Epithelial cell of prostate (primary cell): ENCODE data around the gene ZNRF2.

Experiments used
- DNase-seq: peaks from one replicate; pipeline ENCODE4 v3.0.0-alpha.2; 2011; ENCODE audit warnings: low read depth, low spot score
- H3K27ac ChIP-seq: fragments of 450-650 bp; 2 replicates; pipeline ENCODE4 v1.5.1; 2017; ENCODE audit warnings: mild to moderate bottlenecking

The ZNRF2 gene

GRCh38 chr7:30313348-30313747 is 29.0 kb downstream of the ZNRF2 start:
- no peak for DNase-seq

DNA sequence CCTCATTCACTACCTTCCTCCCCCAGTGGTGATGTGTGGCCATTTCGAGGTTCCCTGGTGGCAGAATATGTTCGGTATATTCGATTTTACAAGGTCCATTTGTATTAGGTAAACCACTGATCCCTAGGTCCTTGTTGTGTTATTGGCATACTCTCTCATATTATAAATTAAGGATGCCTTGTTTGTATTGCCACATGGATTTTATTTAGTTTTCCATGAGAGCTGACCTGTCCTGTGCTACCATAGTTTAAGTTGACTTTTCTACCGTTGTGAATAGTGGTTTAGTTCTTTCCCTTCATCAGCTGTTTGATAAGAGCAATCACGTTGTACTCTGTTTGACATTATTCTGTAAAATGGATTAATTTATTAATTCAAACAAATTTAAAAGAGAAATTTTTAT is 29.4 kb downstream of the ZNRF2 start:
- no peak overlapping the region for H3K27ac ChIP-seq
- DNase-seq = no peak

More at GRCh38 chr7:30313348-30313747, 29.0 kb downstream of the ZNRF2 start:
- no peak overlapping the region for H3K27ac ChIP-seq

- no peak for DNase-seq
- peak overlapping the region; percentile 3 for H3K27ac ChIP-seq
These were observed 31.2 kb downstream of the ZNRF2 start for GRCh38 chr7:30315589-30315988.

DNA sequence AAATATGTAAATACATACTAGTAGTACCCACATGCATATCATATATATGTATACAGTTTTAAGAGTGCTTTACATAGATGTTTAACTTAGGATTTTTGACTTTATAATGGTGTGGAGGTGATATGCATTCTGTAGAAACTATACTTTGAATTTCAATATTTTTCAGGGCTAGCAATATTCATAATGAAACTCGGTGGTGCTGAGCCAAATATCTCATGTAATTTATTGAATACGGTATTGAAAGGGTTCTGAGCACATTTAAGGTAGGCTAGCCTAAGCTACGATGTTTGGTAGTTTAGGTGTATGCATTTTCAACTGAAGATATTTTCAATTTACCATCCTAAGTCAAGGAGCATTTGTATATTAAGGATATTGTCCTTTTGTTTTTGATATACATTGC is 36.0 kb downstream of the ZNRF2 start:
- no peak for DNase-seq
- peak overlapping the region; percentile 79 for H3K27ac ChIP-seq

GRCh38 chr7:30321089-30321881 is 36.9 kb downstream of the ZNRF2 start:
- DNase-seq = no peak
- H3K27ac ChIP-seq = peak overlapping the region; percentile 51

- no peak for DNase-seq
- H3K27ac ChIP-seq = peak overlapping the region; percentile 51
These were observed 37.4 kb downstream of the ZNRF2 start for GRCh38 chr7:30321882-30322192.

DNA sequence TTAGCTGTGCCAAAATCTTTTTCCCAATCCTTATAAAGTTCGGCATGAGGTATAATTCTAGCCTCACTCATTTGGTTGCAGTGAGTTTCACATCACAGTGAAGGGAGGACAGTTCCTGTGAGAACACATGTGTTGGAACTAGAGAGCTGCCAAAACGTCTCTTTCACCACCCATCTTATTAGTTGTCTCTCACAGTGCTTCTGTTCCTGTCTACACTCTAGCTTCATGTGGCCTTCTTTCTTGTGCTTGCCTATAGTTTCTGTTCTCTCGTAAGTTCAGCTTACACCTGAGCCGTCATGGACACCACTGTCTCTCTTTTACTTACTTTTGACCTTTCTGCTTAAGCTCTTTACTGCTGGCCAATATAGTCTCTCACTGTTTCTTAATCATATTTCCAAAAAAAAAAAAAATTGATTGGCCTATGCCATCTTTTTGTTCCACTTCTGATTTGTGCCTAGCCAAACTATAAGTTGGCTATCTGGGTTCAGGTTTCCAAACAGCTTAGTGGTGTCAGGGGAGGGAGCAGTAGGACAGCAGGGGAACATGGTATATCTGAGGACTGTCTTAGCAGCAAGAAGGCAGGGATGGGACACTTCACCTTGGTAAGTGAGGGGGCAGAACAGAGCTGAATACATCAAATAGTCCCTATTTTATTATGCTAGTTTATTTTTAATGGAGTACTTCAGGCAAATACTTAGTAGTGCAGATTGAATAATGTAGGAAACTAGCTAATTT is 38.0 kb downstream of the ZNRF2 start:
- peak overlapping the region; percentile 51 for H3K27ac ChIP-seq
- DNase-seq = no peak

- peak; percentile 54 for DNase-seq
These were observed 38.6 kb downstream of the ZNRF2 start for GRCh38 chr7:30323006-30323355.

GRCh38 chr7:30327813-30328212 is 43.4 kb downstream of the ZNRF2 start:
- DNase-seq = no peak

More at GRCh38 chr7:30323006-30323355, 38.6 kb downstream of the ZNRF2 start:
- peak overlapping the region; percentile 51 for H3K27ac ChIP-seq

DNA sequence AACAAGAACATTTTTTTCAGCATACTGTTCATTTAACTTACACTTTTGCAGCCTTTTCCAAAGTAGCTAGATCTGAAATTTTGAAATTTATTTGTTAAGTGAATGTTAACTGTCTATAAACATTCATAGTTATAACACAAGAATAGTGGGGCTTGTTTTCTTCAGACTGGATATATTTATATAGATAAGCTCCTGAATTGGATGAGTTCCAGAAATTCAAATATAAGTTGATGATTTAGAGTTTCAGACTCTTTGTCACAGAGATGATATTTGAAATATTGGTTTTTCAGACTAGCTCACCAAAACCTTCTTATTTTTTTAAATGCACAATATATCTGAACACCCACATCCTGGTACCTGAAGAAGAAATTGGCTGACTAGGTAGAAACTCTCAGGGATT is 44.0 kb downstream of the ZNRF2 start:
- no peak overlapping the region for H3K27ac ChIP-seq
- DNase-seq = no peak

More at GRCh38 chr7:30327813-30328212, 43.4 kb downstream of the ZNRF2 start:
- no peak overlapping the region for H3K27ac ChIP-seq

GRCh38 chr7:30329716-30330115 is 45.3 kb downstream of the ZNRF2 start:
- peak overlapping the region; percentile 19 for H3K27ac ChIP-seq
- DNase-seq = no peak

GRCh38 chr7:30330134-30331111 is 46.0 kb downstream of the ZNRF2 start:
- DNase-seq = no peak
- H3K27ac ChIP-seq = peak overlapping the region; percentile 19

DNA sequence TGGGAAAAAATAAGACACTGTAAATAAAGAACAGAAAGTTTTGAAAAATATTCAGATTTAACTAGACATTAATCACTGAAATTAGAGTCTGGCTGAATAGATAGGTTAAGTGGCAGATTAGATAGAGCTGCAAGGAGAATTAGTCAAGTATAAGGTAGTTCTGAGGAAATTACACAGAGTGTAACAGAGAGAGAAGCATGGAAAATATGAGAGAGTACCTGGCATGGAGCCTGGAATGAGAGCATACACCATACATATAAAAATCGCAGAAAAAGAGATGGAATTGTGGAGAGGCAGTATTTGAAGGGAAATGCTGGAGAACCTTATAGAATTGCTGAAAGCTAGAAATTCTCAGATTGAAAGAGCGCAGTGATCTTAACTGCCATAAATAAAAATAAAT is 46.9 kb downstream of the ZNRF2 start:
- no peak overlapping the region for H3K27ac ChIP-seq
- no peak for DNase-seq

DNA sequence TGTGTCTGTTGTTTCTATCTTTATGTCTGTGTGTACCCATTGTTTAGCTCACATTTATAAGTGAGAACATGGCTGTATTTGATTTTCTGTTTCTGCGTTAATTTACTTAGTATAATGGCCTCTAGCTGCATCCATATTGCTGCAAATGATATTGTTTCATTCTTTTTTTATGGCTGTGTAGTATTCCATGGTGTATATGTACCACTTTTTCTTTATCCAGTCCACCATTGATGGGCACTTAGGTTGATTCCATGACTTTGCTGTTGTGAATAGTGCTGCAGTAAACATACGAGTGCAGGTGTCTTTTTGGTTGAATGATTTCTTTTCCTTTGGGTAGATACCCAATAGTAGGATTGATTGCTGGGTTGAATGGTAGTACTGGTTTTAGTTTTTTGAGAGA is 48.2 kb downstream of the ZNRF2 start:
- H3K27ac ChIP-seq = no peak overlapping the region
- DNase-seq = no peak

DNA sequence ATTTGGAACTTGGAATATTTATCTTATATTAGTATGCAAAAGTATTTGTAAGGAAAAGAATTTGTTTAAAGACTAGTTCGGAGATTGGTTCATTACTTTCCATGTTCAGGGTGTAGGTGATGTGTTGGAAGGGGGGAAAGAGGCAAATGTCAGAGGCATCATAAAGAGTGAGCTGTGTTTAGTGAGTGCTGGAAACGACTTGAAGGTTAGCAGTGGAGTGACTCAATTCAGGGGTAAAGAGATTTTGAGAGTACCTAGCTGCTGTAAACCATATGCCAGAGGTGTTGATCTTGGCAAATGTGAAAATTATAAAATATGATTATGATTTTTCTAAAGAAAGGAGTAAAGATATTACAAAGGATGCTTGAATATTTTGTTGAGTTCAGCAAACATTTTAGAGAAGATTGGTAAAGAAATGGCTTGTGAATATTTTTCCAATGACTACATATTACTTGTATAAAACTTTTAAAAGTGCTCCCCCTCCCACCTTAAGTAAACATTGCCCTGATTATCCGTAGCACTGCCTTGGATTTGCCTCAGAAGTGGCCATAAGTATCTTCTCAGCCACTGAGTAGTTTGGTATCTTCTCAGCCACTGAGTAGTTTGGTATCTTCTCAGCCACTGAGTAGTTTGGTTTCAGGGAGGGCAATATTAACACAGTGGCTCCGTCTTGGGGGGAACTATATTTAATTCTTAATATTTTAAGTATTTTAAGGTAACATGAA is 51.5 kb downstream of the ZNRF2 start:
- DNase-seq = no peak
- no peak overlapping the region for H3K27ac ChIP-seq

GRCh38 chr7:30344513-30344912 is 60.1 kb downstream of the ZNRF2 start:
- no peak for DNase-seq
- H3K27ac ChIP-seq = no peak overlapping the region

GRCh38 chr7:30347226-30348082 is 63.1 kb downstream of the ZNRF2 start:
- no peak for DNase-seq
- peak overlapping the region; percentile 65 for H3K27ac ChIP-seq

- H3K27ac ChIP-seq = peak overlapping the region; percentile 65
- peak; percentile 76 for DNase-seq
These were observed 63.7 kb downstream of the ZNRF2 start for GRCh38 chr7:30348083-30348560.

DNA sequence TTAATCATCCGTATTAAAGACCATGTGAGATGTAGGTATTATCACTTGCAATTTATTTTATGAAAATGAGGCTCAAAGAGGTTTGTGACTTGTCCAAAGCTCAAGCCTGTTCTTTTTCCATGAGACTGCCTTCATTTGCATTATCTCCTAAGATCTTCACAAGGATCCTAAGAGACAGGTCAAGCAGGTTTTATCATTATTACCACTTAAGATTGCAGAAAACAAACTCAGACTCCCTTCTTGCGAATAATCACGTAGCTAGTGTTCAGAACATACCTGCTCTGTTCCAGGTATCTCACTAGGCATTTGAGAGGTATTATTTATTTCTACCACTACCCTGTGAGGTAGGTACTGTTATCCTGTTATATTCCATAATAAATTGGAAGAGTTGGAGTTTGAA is 64.8 kb downstream of the ZNRF2 start:
- H3K27ac ChIP-seq = no peak overlapping the region
- DNase-seq = no peak
